HUES6 (cell line): Measurements from ENCODE around the gene TMED6.
"Not testable (repeated sequence)": the region's sequence is repeated elsewhere in the genome, so short reads cannot be mapped to it uniquely, and the experiment has no call there.

Source experiments
- H3K27ac ChIP-seq: 2 replicates; pipeline ENCODE4 v1.7.0; 2013; ENCODE audit warnings: low read depth, mild to moderate bottlenecking, low read length, inconsistent platforms
- H3K27me3 ChIP-seq: 2 replicates; pipeline ENCODE4 v1.6.1; 2013; ENCODE audit warnings: low read length; ENCODE audit not compliant: control insufficient read depth, insufficient read depth
- H3K36me3 ChIP-seq: 2 replicates; pipeline ENCODE4 v1.6.1; 2013; ENCODE audit warnings: low read length; ENCODE audit not compliant: control insufficient read depth, insufficient read depth
- H3K4me1 ChIP-seq: 2 replicates; pipeline ENCODE4 v1.6.1; 2013; ENCODE audit warnings: low read length; ENCODE audit not compliant: control insufficient read depth, insufficient read depth
- H3K4me3 ChIP-seq: 2 replicates; pipeline ENCODE4 v1.5.1; 2013; ENCODE audit warnings: low read depth, low read length
- H3K9ac ChIP-seq: one replicate; pipeline ENCODE4 v1.6.1; 2013; ENCODE audit warnings: mild to moderate bottlenecking, low read length
- H3K9me3 ChIP-seq: 2 replicates; pipeline ENCODE4 v1.6.1; 2013; ENCODE audit warnings: low read depth, low read length; ENCODE audit not compliant: control insufficient read depth, insufficient read depth

TMED6 gene

DNA sequence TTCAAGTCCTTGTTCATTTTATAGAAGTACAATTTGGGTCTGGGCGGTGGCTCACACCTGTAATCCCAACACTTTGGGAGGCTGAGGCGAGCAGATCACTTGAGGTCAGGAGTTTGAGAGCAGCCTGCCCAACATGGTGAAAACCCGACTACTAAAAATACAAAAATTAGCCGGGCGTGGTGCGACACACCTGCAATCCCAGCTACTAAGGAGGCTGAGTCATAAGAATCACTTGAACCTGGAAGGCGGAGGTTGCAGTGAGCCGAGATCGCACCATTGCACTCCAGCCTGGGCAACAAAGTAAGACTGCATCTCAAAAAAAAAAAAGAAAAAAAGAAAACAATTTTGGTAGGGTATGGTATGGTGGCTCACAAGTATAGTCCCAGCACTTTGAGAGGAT, 8.5 kb upstream of the TMED6 start:
- H3K4me3 ChIP-seq, H3K4me1 ChIP-seq, H3K9me3 ChIP-seq, H3K27me3 ChIP-seq, H3K9ac ChIP-seq, H3K27ac ChIP-seq: not testable (repeated sequence)
- peaks cover 22% of the 10 kb centered on the region for H3K36me3 ChIP-seq

- no peak overlapping the region for H3K27ac ChIP-seq
- no peak overlapping the region for H3K4me3 ChIP-seq
- peaks cover 11% of the 10 kb centered on the region; the same call in 1 of the 2 replicates for H3K36me3 ChIP-seq
- no peaks in the 10 kb centered on the region for H3K9me3 ChIP-seq
- no peaks in the 10 kb centered on the region for H3K4me1 ChIP-seq
- no peak overlapping the region for H3K9ac ChIP-seq
- no peaks in the 10 kb centered on the region for H3K27me3 ChIP-seq
Measured at GRCh38 chr16:69350536-69351133, 951 bp downstream of the TMED6 start.

DNA sequence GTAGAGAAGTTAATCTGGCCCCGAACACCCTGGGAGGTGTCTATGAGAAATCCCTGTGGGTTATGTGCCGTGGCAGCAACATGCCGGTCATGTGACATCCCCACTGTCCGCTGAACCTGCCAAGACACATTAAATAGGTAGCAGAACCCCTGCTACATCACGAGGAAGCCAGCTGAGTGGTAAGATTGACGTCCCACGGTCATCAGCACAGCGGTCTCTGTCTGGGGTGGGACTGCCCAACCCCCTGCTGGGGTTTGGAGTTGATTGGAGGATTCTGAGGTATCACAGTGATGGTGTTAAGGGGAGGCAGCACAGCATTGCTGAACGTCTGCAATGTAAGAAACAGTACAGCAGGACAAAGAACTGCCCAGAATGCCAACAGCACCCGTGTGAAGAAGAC, 2.0 kb downstream of the TMED6 start:
- H3K27ac ChIP-seq = no peak overlapping the region
- no peak overlapping the region for H3K4me3 ChIP-seq
- H3K27me3 ChIP-seq = no peaks in the 10 kb centered on the region
- no peak overlapping the region for H3K9ac ChIP-seq
- H3K4me1 ChIP-seq = no peaks in the 10 kb centered on the region
- peaks cover 10% of the 10 kb centered on the region for H3K36me3 ChIP-seq
- no peaks in the 10 kb centered on the region for H3K9me3 ChIP-seq

- no peaks in the 10 kb centered on the region for H3K9me3 ChIP-seq
- H3K4me3 ChIP-seq = no peak overlapping the region
- H3K27ac ChIP-seq = no peak overlapping the region
- no peak overlapping the region for H3K9ac ChIP-seq
- H3K4me1 ChIP-seq = no peaks in the 10 kb centered on the region
- H3K27me3 ChIP-seq = no peaks in the 10 kb centered on the region
- H3K36me3 ChIP-seq = peaks cover 20% of the 10 kb centered on the region
Measured at GRCh38 chr16:69348222-69348621, 3.4 kb downstream of the TMED6 start.

DNA sequence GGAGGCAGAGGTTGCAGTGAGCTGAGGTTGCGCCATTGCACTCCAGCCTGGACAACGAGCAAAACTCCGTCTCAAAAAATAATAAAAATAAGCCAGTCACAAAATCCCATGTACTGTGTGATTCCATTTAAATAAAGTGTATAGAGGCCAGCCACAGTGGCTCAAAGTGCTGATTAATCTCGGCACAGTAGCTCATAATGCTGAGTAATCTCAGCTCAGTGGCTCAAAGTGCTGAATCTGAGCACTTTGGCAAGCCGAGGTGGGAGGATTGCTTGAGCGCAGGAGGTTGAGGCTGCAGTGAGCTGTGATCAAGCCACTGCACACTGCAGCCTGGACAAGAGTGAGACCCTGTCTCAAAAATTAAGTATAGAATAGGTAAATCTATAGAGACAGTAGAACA, 4.9 kb downstream of the TMED6 start:
- no peak overlapping the region for H3K4me3 ChIP-seq
- H3K9me3 ChIP-seq = no peaks in the 10 kb centered on the region
- no peaks in the 10 kb centered on the region for H3K27me3 ChIP-seq
- no peak overlapping the region for H3K27ac ChIP-seq
- H3K9ac ChIP-seq = no peak overlapping the region
- peaks cover 32% of the 10 kb centered on the region for H3K36me3 ChIP-seq
- H3K4me1 ChIP-seq = no peaks in the 10 kb centered on the region

DNA sequence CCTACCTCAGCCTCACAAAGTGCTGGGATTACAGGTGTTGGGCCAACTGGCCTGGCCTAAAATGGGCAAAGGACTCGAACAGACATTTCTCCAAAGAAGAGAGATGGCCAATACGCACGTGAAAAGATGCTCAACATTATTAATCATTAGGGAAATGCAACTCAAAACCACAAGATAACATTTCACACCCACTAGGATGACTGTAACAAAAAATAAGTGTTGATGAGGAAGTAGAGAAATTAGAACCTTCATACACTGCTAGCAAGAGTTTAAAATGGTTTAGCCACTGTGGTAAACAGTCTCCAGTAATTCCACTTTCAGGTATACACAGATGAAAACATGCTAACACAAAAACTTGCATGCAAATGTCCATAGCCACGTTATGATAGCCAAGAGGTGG, 5.7 kb downstream of the TMED6 start:
- no peak overlapping the region for H3K9ac ChIP-seq

GRCh38 chr16:69344171-69344570, 7.4 kb downstream of the TMED6 start:
- Histone ChIP-seq H3K27me3 (no peaks in the 10 kb centered on the region), H3K4me3 (no peak overlapping the region), H3K9me3 (no peaks in the 10 kb centered on the region), H3K4me1 (no peaks in the 10 kb centered on the region), H3K36me3 (peaks cover 41% of the 10 kb centered on the region), H3K27ac (no peak overlapping the region), H3K9ac (no peak overlapping the region)

More for the DNA sequence above, 5.7 kb downstream of the TMED6 start:
- no peak overlapping the region for H3K4me3 ChIP-seq
- H3K4me1 ChIP-seq = no peaks in the 10 kb centered on the region
- no peaks in the 10 kb centered on the region for H3K27me3 ChIP-seq
- H3K27ac ChIP-seq = no peak overlapping the region
- no peaks in the 10 kb centered on the region for H3K9me3 ChIP-seq
- H3K36me3 ChIP-seq = peaks cover 39% of the 10 kb centered on the region

GRCh38 chr16:69340095-69340644, 11.4 kb downstream of the TMED6 start:
- H3K27ac ChIP-seq = peak overlapping the region; percentile 56
- H3K36me3 ChIP-seq = peaks cover 56% of the 10 kb centered on the region
- H3K9me3 ChIP-seq = no peaks in the 10 kb centered on the region
- peak overlapping the region; percentile 85 for H3K4me3 ChIP-seq
- H3K27me3 ChIP-seq = no peaks in the 10 kb centered on the region
- H3K9ac ChIP-seq = peak overlapping the region; percentile 97
- H3K4me1 ChIP-seq = peaks cover 6% of the 10 kb centered on the region; the same call in 1 of the 2 replicates

- peak within 1 kb of the TSS; percentile 81 for H3K27ac ChIP-seq
- no peaks in the 10 kb centered on the region for H3K27me3 ChIP-seq
- no peaks in the 10 kb centered on the region for H3K9me3 ChIP-seq
- H3K4me3 ChIP-seq = peak within 1 kb of the TSS; percentile 85
- H3K36me3 ChIP-seq = peaks cover 62% of the 10 kb centered on the region
- peak within 1 kb of the TSS; percentile 97 for H3K9ac ChIP-seq
- H3K4me1 ChIP-seq = peaks cover 6% of the 10 kb centered on the region; the same call in 1 of the 2 replicates
Measured at GRCh38 chr16:69339289-69340094, 12.1 kb downstream of the TMED6 start, which contains the start of the genes COG8 and NIP7. TSS of gene COG8 (minus strand) at chr16:69339564. CDS start at chr16:69339552, 12 bp downstream. TSS of gene NIP7 (plus strand) at chr16:69339772. CDS start at chr16:69339830, 58 bp downstream.

DNA sequence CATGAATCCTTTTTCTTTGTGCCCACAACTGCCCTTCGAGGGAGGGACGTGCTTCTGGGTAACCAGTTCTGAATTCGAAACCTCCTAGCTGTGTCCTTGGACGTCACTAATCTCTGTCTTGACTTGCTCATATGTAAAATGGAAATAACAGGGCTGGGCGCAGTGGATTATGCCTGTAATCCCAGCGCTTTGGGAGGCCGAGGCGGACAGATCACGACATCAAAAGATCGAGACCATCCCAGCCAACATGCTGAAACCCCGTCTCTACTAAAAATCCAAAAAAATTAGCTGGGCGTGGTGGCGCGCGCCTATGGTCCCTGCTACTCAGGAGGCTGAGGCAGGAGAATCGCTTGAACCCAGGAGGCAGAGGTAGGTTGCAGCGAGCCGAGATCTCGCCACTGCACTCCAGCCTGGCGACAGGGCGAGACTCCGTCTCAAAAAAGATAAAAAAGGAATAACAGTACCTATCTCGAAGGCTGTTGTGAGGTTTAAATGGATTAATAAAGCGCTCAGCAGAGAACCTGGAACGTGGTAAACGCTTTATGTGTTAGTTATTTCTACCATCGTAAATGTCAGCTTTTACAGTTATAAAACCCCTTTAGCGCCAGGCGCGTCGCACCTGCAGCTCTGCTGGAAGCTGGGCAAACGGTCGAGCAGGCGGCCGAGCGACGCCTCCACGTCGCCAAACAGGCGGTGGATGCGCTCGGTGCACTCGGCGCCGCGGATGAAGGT, 12.9 kb downstream of the TMED6 start:
- H3K27ac ChIP-seq = peak overlapping the region; percentile 81
- peaks cover 6% of the 10 kb centered on the region; the same call in 1 of the 2 replicates for H3K4me1 ChIP-seq
- peaks cover 65% of the 10 kb centered on the region for H3K36me3 ChIP-seq
- no peaks in the 10 kb centered on the region for H3K27me3 ChIP-seq
- peak overlapping the region; percentile 95 for H3K9ac ChIP-seq
- peak overlapping the region; percentile 85 for H3K4me3 ChIP-seq
- no peaks in the 10 kb centered on the region for H3K9me3 ChIP-seq
